Measurements from ENCODE around the gene GALNT10.
A peak's percentile ranks its signal among the peaks of the same experiment; 100 is the strongest.

GALNT10 gene

GRCh38 chr5:154179846-154180710 is 10.5 kb upstream of the GALNT10 start:
- peak; percentile 64 for DNase-seq

- DNase-seq: no peak
Measured at GRCh38 chr5:154181161-154181560, 9.4 kb upstream of the GALNT10 start.

- DNase-seq: no peak
Measured at GRCh38 chr5:154189256-154189818, 1.2 kb upstream of the GALNT10 start.

GRCh38 chr5:154189819-154190594 is 526 bp upstream of the GALNT10 start:
- peak; percentile 88 for DNase-seq

GRCh38 chr5:154191467-154192261 is 1.1 kb downstream of the GALNT10 start:
- DNase-seq: peak; percentile 17

- no peak for DNase-seq
Measured at GRCh38 chr5:154193283-154193682, 2.8 kb downstream of the GALNT10 start.

GRCh38 chr5:154193701-154194121 is 3.2 kb downstream of the GALNT10 start:
- no peak for DNase-seq

GRCh38 chr5:154194345-154195329 is 4.1 kb downstream of the GALNT10 start:
- DNase-seq: no peak

- DNase-seq: no peak
Measured at GRCh38 chr5:154196281-154196680, 5.7 kb downstream of the GALNT10 start.

- peak; percentile 28 for DNase-seq
Measured at GRCh38 chr5:154196955-154197652, 6.6 kb downstream of the GALNT10 start.

- DNase-seq: peak; percentile 66
Measured at GRCh38 chr5:154197801-154198491, 7.4 kb downstream of the GALNT10 start.

- DNase-seq: no peak
Measured at GRCh38 chr5:154198611-154199230, 8.2 kb downstream of the GALNT10 start.

GRCh38 chr5:154199263-154199662 is 8.7 kb downstream of the GALNT10 start:
- DNase-seq: no peak

- DNase-seq: no peak
Measured at GRCh38 chr5:154199671-154200220, 9.2 kb downstream of the GALNT10 start.

- no peak for DNase-seq
Measured at GRCh38 chr5:154200221-154200620, 9.7 kb downstream of the GALNT10 start.

GRCh38 chr5:154201108-154201769 is 10.7 kb downstream of the GALNT10 start:
- DNase-seq: no peak

GRCh38 chr5:154202379-154203260 is 12.1 kb downstream of the GALNT10 start:
- DNase-seq: peak; percentile 62

Data from CD4-positive, alpha-beta T cell treated with Interleukin-10 for 1 hour (primary cell).